A673 (cell line): ENCODE data around the gene TIFAB.

Experiments
- CTCF ChIP-seq: fragments of 300-800, 200-600 bp; sonication (generic); conservative IDR thresholded peaks from 2 replicates; pipeline ENCODE4 v1.5.1; 2017; ENCODE audit warnings: low read depth, mild to moderate bottlenecking, antibody characterized with exemption, low read length, moderate library complexity, mixed read lengths
- EZH2 ChIP-seq: fragments of 200-600 bp; sonication (generic); IDR thresholded peaks from 2 replicates; pipeline ENCODE4 v1.6.1; 2017; ENCODE audit warnings: borderline replicate concordance, low read depth, mild to moderate bottlenecking, mixed read lengths, antibody characterized with exemption, low read length; ENCODE audit not compliant: poor library complexity, severe bottlenecking

DNA sequence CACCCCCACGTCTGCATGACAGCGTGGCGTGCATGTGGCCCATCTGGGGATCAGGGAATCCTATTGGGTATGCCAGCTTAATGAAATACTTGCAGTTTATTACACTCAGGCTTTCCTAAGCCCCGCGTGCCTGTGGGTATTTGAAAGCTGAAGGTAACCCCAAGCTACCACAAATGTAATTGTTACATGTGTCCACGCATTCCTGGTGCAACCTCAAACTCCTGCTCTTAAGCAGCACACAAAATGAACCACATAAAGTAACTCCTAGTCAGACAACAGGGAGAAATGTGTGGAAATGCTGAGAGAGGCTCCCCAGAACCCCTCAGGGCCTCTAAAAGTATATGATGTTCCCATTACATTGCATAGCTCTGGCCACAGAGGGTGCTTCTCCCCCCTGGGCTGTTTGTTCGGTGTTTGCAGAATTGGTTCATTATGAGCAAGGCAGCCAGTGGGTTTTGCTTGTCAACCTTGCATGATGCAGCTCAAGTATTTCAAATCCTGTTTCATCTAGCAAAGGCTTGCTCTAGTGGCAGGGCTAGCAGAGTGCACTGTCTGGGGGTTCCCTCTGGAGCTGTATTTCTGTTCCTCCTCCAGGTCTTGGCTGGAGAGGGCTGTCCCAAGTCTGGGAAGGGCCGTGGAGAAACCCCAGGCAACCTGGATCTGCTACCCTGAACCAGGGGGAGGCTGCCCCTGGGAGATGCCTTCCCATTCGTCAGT lies 3.2 kb downstream of the TIFAB start:
- TF ChIP-seq CTCF = no peak
- no peak for TF ChIP-seq EZH2
